ENCODE data around the gene PCDHB10.
"Not testable (repeated sequence)": the region's sequence is repeated elsewhere in the genome, so short reads cannot be mapped to it uniquely, and the experiment has no call there.

Gene PCDHB10

GRCh38 chr5:141192110-141192725, at the start of gene PCDHB10:
Gene PCDHB10 (plus strand): TSS chr5:141192353. CDS start chr5:141192553, 200 bp downstream.
- DNase-seq (ENCODE audit: low read depth): no peak
- H3K4me3 ChIP-seq (ENCODE audit: control insufficient read depth, low read depth, low read length): peak within 1 kb of the TSS; percentile 2; the same call in 1 of the 2 replicates
- TF ChIP-seq CTCF (IDR thresholded peaks at IDR 0.05; ENCODE audit: control insufficient read depth, insufficient read depth, low read depth, low read length, missing control alignments): peak; percentile 66

- no peak for DNase-seq (ENCODE audit: low read depth)
- peak; percentile 54 for TF ChIP-seq CTCF (IDR thresholded peaks at IDR 0.05; ENCODE audit: control insufficient read depth, insufficient read depth, low read depth, low read length, missing control alignments)
- peak within 1 kb of the TSS; percentile 32 for H3K4me3 ChIP-seq (ENCODE audit: control insufficient read depth, low read depth, low read length)
Observed at GRCh38 chr5:141149812-141150211, 42.3 kb upstream of the PCDHB10 start, which contains the start of gene PCDHB6. Gene PCDHB6 (plus strand): TSS chr5:141150057. CDS start chr5:141150258, 201 bp downstream.

GRCh38 chr5:141150224-141150992, 41.7 kb upstream of the PCDHB10 start:
- no peak for TF ChIP-seq CTCF (IDR thresholded peaks at IDR 0.05; ENCODE audit: control insufficient read depth, insufficient read depth, low read depth, low read length, missing control alignments)
- H3K4me3 ChIP-seq (ENCODE audit: control insufficient read depth, low read depth, low read length): peak overlapping the region; percentile 32
- no peak for DNase-seq (ENCODE audit: low read depth)

- TF ChIP-seq CTCF (IDR thresholded peaks at IDR 0.05; ENCODE audit: control insufficient read depth, insufficient read depth, low read depth, low read length, missing control alignments): no peak
- DNase-seq (ENCODE audit: low read depth): no peak
- no peak overlapping the region for H3K4me3 ChIP-seq (ENCODE audit: control insufficient read depth, low read depth, low read length)
Observed at GRCh38 chr5:141150993-141151325, 41.2 kb upstream of the PCDHB10 start.

GRCh38 chr5:141151632-141152031, 40.5 kb upstream of the PCDHB10 start:
- H3K4me3 ChIP-seq (ENCODE audit: control insufficient read depth, low read depth, low read length); DNase-seq (ENCODE audit: low read depth): not testable (repeated sequence)

- not testable (repeated sequence) for H3K4me3 ChIP-seq (ENCODE audit: control insufficient read depth, low read depth, low read length); DNase-seq (ENCODE audit: low read depth)
Observed at GRCh38 chr5:141152096-141152495, 40.1 kb upstream of the PCDHB10 start.

GRCh38 chr5:141155540-141156374, 36.4 kb upstream of the PCDHB10 start:
- H3K4me3 ChIP-seq (ENCODE audit: control insufficient read depth, low read depth, low read length): no peak overlapping the region
- TF ChIP-seq CTCF (IDR thresholded peaks at IDR 0.05; ENCODE audit: control insufficient read depth, insufficient read depth, low read depth, low read length, missing control alignments): no peak
- DNase-seq (ENCODE audit: low read depth): no peak

GRCh38 chr5:141157356-141157755, 34.8 kb upstream of the PCDHB10 start:
- H3K4me3 ChIP-seq (ENCODE audit: control insufficient read depth, low read depth, low read length); DNase-seq (ENCODE audit: low read depth): not testable (repeated sequence)

- DNase-seq (ENCODE audit: low read depth); H3K4me3 ChIP-seq (ENCODE audit: control insufficient read depth, low read depth, low read length): not testable (repeated sequence)
Observed at GRCh38 chr5:141157901-141158300, 34.3 kb upstream of the PCDHB10 start.
